Kidney glomerular epithelial cell (primary cell): Measurements from ENCODE around the gene SEPSECS.
"Not testable (repeated sequence)": the region's sequence is repeated elsewhere in the genome, so short reads cannot be mapped to it uniquely, and the experiment has no call there.

Experiments used
- DNase-seq: peaks from one replicate; lab custom pipeline; 2025; lab: John Stamatoyannopoulos, UW

Gene SEPSECS

DNA sequence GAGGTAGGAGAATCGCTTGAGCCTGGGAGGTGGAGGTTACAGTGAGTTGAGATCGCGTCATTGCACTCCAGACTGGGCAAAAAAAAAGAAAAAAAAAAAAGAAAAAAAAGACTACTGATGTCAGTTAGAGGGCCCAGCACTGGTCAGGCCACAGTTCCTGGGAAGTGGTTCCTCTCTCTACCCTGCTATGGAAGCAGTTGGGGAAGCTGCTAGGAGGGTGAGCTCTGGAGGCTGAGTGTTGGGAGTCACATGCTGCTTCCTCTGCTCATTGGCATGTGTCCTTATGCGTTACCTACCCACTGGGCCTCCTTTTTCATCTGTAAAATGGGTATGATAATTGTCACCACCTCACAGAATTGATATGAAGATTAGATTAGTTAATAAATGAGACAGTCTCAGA lies 50.7 kb downstream of the SEPSECS start:
- DNase-seq, result no peak

DNA sequence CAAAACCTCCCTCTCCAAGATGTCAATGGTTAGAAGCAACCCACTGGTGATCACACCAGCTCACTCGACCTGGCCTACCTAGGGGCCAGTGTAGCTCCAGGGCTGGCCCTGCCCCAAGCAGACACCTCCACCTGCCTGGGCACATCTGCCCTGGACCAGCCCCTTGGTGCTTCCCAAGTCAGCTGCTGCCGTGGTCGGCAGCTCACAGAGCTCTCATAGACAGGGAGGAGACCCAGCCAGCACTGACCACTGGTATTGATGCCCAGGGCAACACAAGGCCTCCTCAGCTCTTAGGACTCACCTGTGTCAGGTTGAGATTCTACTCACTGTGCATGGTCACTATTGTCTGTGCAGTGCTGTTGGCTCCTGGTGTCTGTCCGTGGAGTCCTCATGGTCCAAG lies 51.7 kb downstream of the SEPSECS start:
- DNase-seq, result no peak

GRCh38 chr4:25107827-25108516 lies 52.3 kb downstream of the SEPSECS start:
- no peak for DNase-seq

DNA sequence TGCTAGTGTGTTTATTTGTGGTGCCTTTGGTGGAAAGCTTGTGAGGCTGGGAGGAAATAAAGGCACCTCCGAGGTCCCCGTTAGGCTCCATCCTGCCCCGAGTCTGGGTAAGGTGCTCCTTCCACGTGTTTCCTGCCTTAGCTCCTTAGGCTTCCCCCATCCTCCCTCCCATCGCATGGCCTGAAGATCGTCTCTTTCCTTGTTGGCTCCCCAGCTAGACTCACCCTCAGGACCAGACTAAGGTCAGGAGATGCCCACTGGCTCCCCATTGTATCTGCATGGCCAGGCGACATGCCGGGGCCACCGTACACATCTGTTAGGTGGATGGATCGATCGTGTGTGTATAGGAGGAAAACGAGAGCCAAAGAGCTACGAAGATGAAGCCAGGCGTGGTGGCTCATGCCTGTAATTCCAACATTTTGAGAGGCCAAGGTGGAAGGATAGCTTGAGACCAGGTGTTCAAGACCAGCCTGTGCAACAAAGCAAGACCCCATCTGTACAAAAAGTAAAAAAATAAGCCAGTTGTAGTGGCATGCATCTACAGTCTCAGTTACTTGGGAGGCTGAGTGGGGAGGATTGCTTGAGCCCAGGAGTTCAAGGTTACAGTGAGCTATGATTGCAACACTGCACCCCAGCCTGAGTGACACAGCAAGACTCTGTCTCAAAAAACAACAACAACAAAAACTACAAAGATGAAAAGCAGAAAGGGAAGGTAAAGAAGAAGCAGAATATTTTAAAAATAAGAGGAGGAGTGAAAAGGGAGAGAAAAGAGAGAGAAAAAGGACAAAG lies 53.7 kb downstream of the SEPSECS start:
- DNase-seq, result no peak

- DNase-seq, result no peak
Measured at GRCh38 chr4:25104591-25104990, 55.7 kb downstream of the SEPSECS start.

- DNase-seq, result no peak
Measured at GRCh38 chr4:25103418-25103817, 56.8 kb downstream of the SEPSECS start.

DNA sequence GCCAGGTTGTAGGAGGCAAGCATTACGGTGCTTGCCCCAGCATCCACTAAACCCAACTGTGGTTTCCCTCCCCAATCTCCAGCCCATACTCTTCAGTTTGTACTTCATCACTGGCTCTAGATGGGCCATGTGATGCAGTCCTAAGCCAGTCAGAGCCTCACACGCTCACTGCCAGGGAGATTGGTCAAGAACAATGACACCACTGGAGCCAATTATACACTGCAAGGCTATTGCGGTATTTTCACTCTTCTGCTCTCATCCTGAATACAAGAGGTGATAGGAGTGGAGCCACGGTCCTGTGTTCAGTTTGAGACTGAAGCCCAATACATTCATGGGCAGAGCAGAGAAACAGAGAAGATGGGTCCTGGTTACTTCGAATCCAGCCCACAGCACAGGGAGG lies 58.4 kb downstream of the SEPSECS start:
- DNase-seq, result no peak

DNA sequence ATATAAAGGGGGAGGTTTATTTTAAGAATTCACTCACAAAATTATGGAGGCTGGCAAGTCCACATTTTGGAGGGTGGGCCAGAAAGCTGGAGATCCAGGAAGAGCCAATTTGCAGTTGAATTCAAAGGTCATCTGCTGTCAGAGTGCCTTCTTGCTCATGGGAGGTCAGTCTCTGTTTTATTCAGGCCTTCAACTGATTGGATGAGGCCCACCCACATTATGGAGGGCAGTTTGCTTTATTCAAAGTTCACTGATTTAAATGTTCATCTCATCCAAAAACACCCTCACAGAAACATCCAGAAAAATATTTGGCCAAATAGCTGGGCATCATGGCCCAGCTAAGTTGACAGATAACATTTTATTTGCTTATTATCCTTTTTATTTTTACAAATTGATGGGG lies 59.5 kb downstream of the SEPSECS start:
- DNase-seq, result no peak

- DNase-seq, result no peak
Measured at GRCh38 chr4:25100021-25100555, 60.2 kb downstream of the SEPSECS start.

DNA sequence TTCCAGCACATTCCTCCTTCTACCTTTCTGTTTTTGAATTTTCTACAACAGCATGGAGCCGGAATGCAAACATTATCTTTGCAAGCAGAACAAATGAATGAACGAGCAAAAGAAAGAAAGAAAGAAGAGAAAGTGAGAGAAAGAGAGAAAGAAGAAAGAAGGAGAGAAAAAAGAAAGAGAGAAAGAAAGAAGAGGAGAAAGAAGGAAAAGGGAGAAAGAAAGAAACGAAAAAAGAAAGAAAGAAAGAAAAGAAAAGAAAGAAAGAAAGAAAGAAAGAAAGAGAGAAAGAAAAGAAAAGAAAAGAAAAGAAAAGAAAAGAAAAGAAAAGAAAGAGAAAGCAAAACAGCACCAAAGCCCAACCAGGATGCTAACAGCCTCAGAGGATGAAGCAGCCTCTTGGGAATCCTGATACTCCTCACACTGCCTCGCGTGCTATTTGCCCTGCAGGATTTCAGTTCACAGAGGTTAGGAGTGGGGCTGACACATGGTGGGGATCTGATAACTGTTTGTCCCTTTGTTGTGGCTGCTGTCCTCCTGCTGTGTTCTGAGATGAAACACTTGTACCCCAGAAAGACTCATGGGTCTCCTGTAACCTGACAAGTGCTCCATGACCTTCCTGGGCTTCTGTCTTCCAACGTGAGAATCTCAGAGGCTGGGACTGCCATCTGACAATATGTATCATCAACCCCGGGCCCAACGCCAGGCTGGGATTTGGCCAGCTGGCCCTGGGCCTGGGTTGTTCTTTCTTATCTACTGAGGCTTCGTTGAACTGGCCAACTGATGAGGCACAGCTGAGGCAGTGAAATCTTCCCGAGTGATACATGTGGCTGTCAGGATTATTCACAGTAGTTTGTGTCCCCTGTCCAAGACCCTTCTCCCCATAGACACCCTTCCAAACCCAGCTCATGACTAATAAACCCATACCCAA lies 61.0 kb downstream of the SEPSECS start:
- DNase-seq, result no peak

DNA sequence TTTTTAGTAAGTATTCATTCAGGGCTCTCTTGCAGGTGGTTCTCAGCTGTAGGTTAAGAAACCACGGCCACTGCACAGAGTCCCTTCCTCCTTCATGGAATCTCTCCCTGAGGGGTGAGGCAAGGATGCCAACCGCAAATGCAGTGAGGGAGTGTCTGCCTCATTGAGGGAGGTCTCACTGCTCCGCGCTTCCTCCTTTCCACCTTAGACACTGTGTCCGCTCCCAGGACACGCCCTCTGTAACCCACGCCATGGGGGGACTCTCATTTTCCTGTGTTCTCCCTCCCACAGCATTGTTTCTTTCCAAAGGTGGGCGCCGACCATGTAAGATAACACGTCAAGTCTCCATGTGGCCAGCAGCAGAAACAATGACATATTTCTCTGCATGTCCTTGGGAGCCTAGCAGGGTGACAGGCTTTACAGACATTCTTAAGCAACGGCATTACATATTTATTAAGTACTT lies 63.2 kb downstream of the SEPSECS start:
- no peak for DNase-seq

DNA sequence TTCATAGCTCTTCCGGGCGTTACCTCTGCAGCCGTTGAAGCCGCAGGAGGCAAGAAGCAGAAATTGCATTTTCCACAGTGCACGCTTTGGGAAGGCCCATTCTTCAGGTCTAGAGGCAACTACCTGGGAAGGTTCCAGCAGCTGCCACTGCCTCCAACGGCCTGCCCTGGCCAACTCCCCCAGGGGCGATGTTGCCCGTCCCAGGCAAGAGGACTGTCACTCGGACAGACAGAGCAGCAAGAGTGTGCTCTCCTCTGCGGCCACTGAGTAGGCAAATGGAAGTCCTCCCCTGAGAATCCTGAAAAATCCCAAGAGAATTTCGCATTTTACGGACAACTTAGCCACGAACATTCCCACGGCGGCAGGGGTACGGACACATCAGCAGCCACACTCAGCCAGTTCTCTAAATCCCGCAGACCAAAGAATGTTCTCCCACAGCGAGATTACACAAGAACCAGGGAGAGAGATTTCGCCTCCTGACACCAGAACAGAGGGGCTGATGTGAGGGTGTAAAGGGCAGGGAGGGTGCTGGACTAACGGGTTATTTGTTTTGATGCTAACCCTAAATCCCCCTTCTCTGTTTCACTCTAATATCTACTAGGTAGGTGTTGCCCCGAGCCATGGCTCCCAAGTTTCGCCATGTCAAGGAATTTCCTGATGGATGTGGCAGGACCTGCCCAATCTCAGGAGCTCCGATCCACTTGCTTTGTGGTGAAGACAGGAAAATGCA lies 63.8 kb downstream of the SEPSECS start:
- no peak for DNase-seq

DNA sequence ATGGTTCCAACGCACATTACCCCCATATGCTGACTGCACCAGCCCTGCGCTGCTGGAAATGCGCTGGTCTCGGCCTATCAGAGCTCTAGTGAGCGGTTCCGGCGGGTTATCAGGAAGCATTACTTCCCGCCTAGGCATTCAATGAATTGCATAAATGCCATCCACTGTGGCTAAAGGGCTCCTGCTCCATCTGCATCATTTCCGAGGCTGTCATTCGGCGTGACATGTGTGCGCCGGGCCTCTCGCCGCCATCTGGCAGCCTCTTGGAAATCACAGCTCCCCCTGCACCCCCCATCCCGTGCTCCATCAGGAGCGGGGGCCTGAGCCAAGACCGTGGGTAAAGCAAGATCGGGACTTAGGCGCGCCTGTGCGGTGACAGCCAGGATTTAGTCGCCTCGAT lies 64.4 kb downstream of the SEPSECS start:
- no peak for DNase-seq

- DNase-seq, result no peak
Measured at GRCh38 chr4:25092139-25092538, 68.1 kb downstream of the SEPSECS start.

GRCh38 chr4:25090516-25090915 lies 69.7 kb downstream of the SEPSECS start:
- DNase-seq, result no peak

- DNase-seq, result no peak
Measured at GRCh38 chr4:25089051-25089763, 71.0 kb downstream of the SEPSECS start.

GRCh38 chr4:25088093-25088952 lies 71.9 kb downstream of the SEPSECS start:
- DNase-seq, result no peak

DNA sequence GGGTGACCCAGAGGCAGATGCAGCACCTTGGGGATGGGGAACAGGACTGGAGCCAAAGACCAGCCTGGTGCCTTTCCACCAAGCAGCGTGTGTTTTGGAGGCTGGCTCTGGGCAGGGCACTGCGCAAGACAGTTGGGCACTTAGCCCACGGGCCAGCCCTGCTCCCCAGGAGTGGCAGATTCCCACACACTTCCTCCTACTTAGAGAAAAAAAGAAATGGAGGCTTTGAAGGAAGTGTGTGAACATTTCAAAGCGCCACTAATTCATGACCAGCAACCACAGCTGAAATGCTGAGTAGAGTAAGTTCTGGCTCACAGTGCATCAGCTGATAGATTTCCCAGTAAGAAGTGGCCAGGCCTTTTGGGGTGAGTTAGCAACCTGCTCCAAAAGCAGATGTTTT lies 74.6 kb downstream of the SEPSECS start:
- no peak for DNase-seq

GRCh38 chr4:25083441-25083840 lies 76.8 kb downstream of the SEPSECS start:
- not testable (repeated sequence) for DNase-seq
